ENCODE measurements around the gene FAM117A. TPM values are rescaled to one million over a fixed set of nuclear protein-coding genes. Genes with fewer than 3 reads are reported as not detected.
A peak's percentile ranks its signal among the peaks of the same experiment; 100 is the strongest.

Gene FAM117A
- total RNA-seq, 1 donor from 2014 or later, result 11.9 TPM

- Mint-ChIP-seq H3K4me1 (ENCODE audit: low read depth, unreplicated experiment) (peaks cover 28% of the 10 kb centered on the region), H3K27me3 (ENCODE audit: unreplicated experiment) (no peaks in the 10 kb centered on the region), H3K9me3 (ENCODE audit: unreplicated experiment) (peaks cover 5% of the 10 kb centered on the region), H3K4me3 (ENCODE audit: unreplicated experiment) (peak within 1 kb of the TSS; percentile 89), H3K27ac (ENCODE audit: unreplicated experiment) (peak within 1 kb of the TSS; percentile 98), H3K36me3 (ENCODE audit: unreplicated experiment) (peaks cover 5% of the 10 kb centered on the region)
- DNase-seq, result peak; percentile 98
- no peak for TF ChIP-seq CTCF (IDR thresholded peaks at IDR 0.05; ENCODE audit: partially characterized antibody, unreplicated experiment)
These were observed 56.1 kb downstream of the FAM117A start, which contains the start of gene SLC35B1 for GRCh38 chr17:49707608-49708514. Gene SLC35B1, minus strand, starts transcription at chr17:49707964. Its CDS starts 131 bp downstream, at chr17:49707833.

GRCh38 chr17:49707246-49707607 is 56.7 kb downstream of the FAM117A start:
- Mint-ChIP-seq H3K9me3 (ENCODE audit: unreplicated experiment) (peaks cover 5% of the 10 kb centered on the region), H3K4me1 (ENCODE audit: low read depth, unreplicated experiment) (peaks cover 28% of the 10 kb centered on the region), H3K27me3 (ENCODE audit: unreplicated experiment) (no peaks in the 10 kb centered on the region), H3K36me3 (ENCODE audit: unreplicated experiment) (peaks cover 5% of the 10 kb centered on the region), H3K4me3 (ENCODE audit: unreplicated experiment) (peak overlapping the region; percentile 89), H3K27ac (ENCODE audit: unreplicated experiment) (peak overlapping the region; percentile 98)
- TF ChIP-seq CTCF (IDR thresholded peaks at IDR 0.05; ENCODE audit: partially characterized antibody, unreplicated experiment), result no peak
- no peak for DNase-seq

- peaks cover 5% of the 10 kb centered on the region for H3K9me3 Mint-ChIP-seq (ENCODE audit: unreplicated experiment)
- no peak for DNase-seq
- TF ChIP-seq CTCF (IDR thresholded peaks at IDR 0.05; ENCODE audit: partially characterized antibody, unreplicated experiment), result no peak
- peaks cover 5% of the 10 kb centered on the region for H3K36me3 Mint-ChIP-seq (ENCODE audit: unreplicated experiment)
- H3K27ac Mint-ChIP-seq (ENCODE audit: unreplicated experiment), result peak overlapping the region; percentile 72
- peak overlapping the region; percentile 89 for H3K4me3 Mint-ChIP-seq (ENCODE audit: unreplicated experiment)
- peaks cover 2% of the 10 kb centered on the region for H3K27me3 Mint-ChIP-seq (ENCODE audit: unreplicated experiment)
- H3K4me1 Mint-ChIP-seq (ENCODE audit: low read depth, unreplicated experiment), result peaks cover 40% of the 10 kb centered on the region
These were observed 58.7 kb downstream of the FAM117A start for GRCh38 chr17:49705254-49705653.

- peaks cover 55% of the 10 kb centered on the region for H3K4me1 Mint-ChIP-seq (ENCODE audit: low read depth, unreplicated experiment)
- peaks cover 5% of the 10 kb centered on the region for H3K9me3 Mint-ChIP-seq (ENCODE audit: unreplicated experiment)
- peaks cover 5% of the 10 kb centered on the region for H3K36me3 Mint-ChIP-seq (ENCODE audit: unreplicated experiment)
- peak overlapping the region; percentile 55 for H3K27ac Mint-ChIP-seq (ENCODE audit: unreplicated experiment)
- peak; percentile 40 for DNase-seq
- peaks cover 9% of the 10 kb centered on the region for H3K27me3 Mint-ChIP-seq (ENCODE audit: unreplicated experiment)
- peak; percentile 38 for TF ChIP-seq CTCF (IDR thresholded peaks at IDR 0.05; ENCODE audit: partially characterized antibody, unreplicated experiment)
- no peak overlapping the region for H3K4me3 Mint-ChIP-seq (ENCODE audit: unreplicated experiment)
These were observed 60.2 kb downstream of the FAM117A start for GRCh38 chr17:49703557-49704277.

Measured in glutamatergic neuron (in vitro differentiated cells).